Stimulated activated effector memory CD8-positive, alpha-beta T cell treated with anti-CD3 and anti-CD28 coated beads, Interleukin-12 subunit alpha, Interleukin-12 subunit beta, amount 100 ng/mL, for 72 hours (primary cell): ENCODE data around the gene DDIAS.
"Not testable (repeated sequence)": the region's sequence is repeated elsewhere in the genome, so short reads cannot be mapped to it uniquely, and the experiment has no call there.

ENCODE experiments used
- ATAC-seq: fragments of 150-1000 bp; cut with Tn5 transposase; 2 replicates; pipeline ENCODE4 v1.10.0; 2021
- DNase-seq, 2 donors: peaks; one replicate each; pipeline ENCODE4 v3.0.0; 2021 to 2022; ENCODE audit warnings: low spot score in 2 of 2
- H3K27ac Mint-ChIP-seq: one replicate; pipeline ENCODE4 v1.8.0; 2022; ENCODE audit warnings: mild to moderate bottlenecking, mixed read lengths
- H3K36me3 Mint-ChIP-seq: one replicate; pipeline ENCODE4 v1.8.0; 2022; ENCODE audit warnings: mild to moderate bottlenecking, mixed read lengths
- H3K4me1 Mint-ChIP-seq: one replicate; pipeline ENCODE4 v1.8.0; 2022; ENCODE audit warnings: mixed read lengths
- H3K4me3 Mint-ChIP-seq: one replicate; pipeline ENCODE4 v1.8.0; 2022; ENCODE audit warnings: mild to moderate bottlenecking, mixed read lengths
- H3K9me3 Mint-ChIP-seq: one replicate; pipeline ENCODE4 v1.8.0; 2022; ENCODE audit warnings: mixed read lengths

The DDIAS gene

GRCh38 chr11:82960779-82961143 is 59.2 kb downstream of the DDIAS start:
- ATAC-seq (no peak), DNase-seq (no peak)
- Mint-ChIP-seq H3K4me3 (peak overlapping the region; percentile 37), H3K36me3 (peaks cover 11% of the 10 kb centered on the region), H3K9me3 (peaks cover 4% of the 10 kb centered on the region), H3K4me1 (peaks cover 55% of the 10 kb centered on the region), H3K27ac (peak overlapping the region; percentile 17)

DNA sequence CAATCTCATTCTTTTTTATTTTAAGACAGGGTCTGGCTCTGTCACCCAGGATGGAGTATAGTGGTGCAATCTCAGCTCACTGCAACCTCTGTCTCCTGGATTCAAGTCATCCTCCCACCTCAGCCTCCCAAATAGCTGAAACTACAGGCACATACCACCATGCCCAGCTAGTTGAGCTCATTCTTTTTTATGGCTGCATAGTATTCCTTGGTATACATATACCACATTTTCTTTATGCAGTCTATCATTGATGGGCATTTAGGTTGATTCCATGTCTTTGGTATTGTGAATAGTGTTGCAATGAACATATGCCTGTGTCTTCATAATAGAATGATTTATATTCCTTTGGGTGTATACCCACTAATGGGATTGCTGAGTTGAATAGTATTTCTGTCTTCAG is 60.5 kb downstream of the DDIAS start:
- H3K27ac Mint-ChIP-seq, H3K9me3 Mint-ChIP-seq, H3K4me3 Mint-ChIP-seq, ATAC-seq, DNase-seq: not testable (repeated sequence)
- peaks cover 11% of the 10 kb centered on the region for H3K36me3 Mint-ChIP-seq
- H3K4me1 Mint-ChIP-seq, result peaks cover 44% of the 10 kb centered on the region

- Mint-ChIP-seq H3K4me1 (peaks cover 25% of the 10 kb centered on the region), H3K36me3 (no peaks in the 10 kb centered on the region), H3K27ac (no peak overlapping the region), H3K9me3 (no peaks in the 10 kb centered on the region), H3K4me3 (no peak overlapping the region)
- DNase-seq (no peak), ATAC-seq (no peak)
These were observed 65.8 kb downstream of the DDIAS start for GRCh38 chr11:82967381-82967780.

DNA sequence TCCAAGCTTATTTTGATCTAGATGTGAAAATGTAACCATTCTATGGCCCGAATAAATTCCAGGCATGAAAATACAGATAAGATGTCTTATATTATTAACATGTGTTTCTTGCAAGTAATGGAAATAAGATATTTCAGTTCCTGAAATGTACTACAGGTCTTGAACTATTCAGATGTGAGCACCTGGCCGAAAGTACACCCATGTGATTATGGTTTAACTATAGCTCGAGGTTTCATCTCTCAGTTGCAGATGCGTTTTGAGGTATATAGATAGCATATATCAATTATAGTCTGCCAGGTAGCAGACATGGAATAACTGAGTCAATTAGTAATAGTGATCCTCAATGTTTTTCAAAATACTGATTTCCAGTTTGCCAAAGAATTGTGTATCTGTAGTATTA is 68.3 kb downstream of the DDIAS start:
- H3K4me3 Mint-ChIP-seq, result no peak overlapping the region
- DNase-seq, result no peak
- H3K9me3 Mint-ChIP-seq, result no peaks in the 10 kb centered on the region
- no peak overlapping the region for H3K27ac Mint-ChIP-seq
- peaks cover 20% of the 10 kb centered on the region for H3K4me1 Mint-ChIP-seq
- ATAC-seq, result no peak
- H3K36me3 Mint-ChIP-seq, result no peaks in the 10 kb centered on the region

GRCh38 chr11:82970507-82971083 is 69.1 kb downstream of the DDIAS start:
- not testable (repeated sequence) for H3K27ac Mint-ChIP-seq, DNase-seq, H3K4me3 Mint-ChIP-seq, H3K36me3 Mint-ChIP-seq, H3K9me3 Mint-ChIP-seq, ATAC-seq
- H3K4me1 Mint-ChIP-seq, result peaks cover 17% of the 10 kb centered on the region

DNA sequence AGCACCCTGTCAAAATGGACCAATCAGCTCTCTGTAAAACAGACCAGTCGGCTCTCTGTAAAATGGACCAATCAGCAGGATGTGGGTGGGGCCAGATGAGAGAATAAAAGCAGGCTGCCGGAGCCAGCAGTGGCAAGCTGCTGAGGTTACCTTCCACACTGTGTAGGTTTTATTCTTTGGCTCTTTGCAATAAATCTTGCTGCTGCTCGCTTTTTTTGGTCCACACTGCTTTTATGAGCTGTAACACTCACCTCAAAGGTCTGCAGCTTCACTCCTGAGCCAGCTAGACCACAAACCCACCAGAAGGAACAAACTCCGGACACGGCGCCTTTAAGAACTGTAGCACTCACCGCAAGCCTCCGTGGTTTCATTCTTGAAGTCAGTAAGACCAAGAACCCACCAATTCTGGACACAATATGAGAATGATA is 70.0 kb downstream of the DDIAS start:
- peaks cover 14% of the 10 kb centered on the region for H3K4me1 Mint-ChIP-seq
- not testable (repeated sequence) for H3K36me3 Mint-ChIP-seq, H3K9me3 Mint-ChIP-seq
- H3K4me3 Mint-ChIP-seq, result peak overlapping the region; percentile 64
- peak overlapping the region; percentile 58 for H3K27ac Mint-ChIP-seq
- ATAC-seq, result peak; percentile 90
- peak in 1 of 2 donors; percentile 75 for DNase-seq

- H3K4me3 Mint-ChIP-seq, result peak overlapping the region; percentile 64
- ATAC-seq, result peak; percentile 11
These were observed 70.6 kb downstream of the DDIAS start for GRCh38 chr11:82972103-82972502.

DNA sequence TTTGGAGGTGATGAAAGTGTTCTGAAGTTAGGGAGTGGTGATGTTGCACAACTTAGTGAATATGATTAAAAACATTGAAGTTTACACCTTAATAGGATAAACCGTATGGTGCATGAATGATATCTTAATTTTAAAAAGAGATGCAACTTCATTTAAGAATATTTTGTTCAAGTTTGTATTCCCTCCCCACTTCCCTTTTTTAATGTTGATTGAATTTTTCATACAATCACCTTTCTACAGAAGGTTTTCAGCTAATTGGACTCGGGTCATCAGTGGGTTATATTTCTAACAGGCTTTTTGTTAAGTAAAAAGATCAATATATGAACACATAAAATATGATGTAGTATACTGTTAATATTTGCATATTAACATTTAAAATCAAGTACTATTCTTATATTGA is 72.6 kb downstream of the DDIAS start:
- H3K4me1 Mint-ChIP-seq, result peaks cover 31% of the 10 kb centered on the region
- H3K4me3 Mint-ChIP-seq, result no peak overlapping the region
- H3K9me3 Mint-ChIP-seq, result no peaks in the 10 kb centered on the region
- ATAC-seq (no peak), DNase-seq (no peak)
- no peak overlapping the region for H3K27ac Mint-ChIP-seq
- H3K36me3 Mint-ChIP-seq, result no peaks in the 10 kb centered on the region

More at GRCh38 chr11:82972103-82972502, 70.6 kb downstream of the DDIAS start:
- Mint-ChIP-seq H3K4me1 (peaks cover 14% of the 10 kb centered on the region), H3K27ac (peak overlapping the region; percentile 58), H3K36me3 (no peaks in the 10 kb centered on the region), H3K9me3 (no peaks in the 10 kb centered on the region)
- DNase-seq, result no peak

DNA sequence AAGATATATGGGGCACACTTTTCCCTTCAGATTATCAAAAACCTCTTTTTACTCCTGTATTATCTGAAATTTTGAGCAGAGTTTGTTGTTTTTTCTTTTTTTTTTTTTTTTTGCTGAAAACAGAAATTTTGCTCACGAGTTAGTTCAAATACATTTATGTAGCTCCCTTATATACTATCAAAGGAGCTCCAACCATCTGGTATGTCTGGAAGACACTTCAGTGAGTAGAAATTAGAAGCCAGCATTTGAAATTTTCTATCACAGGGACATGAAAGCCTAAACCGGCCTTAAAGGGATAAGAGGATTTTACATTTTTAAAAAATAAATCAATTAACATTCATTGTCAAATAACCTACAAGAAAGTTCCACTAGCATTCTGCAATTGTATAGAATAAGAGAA is 73.3 kb downstream of the DDIAS start:
- Mint-ChIP-seq H3K4me3 (no peak overlapping the region), H3K27ac (no peak overlapping the region), H3K36me3 (no peaks in the 10 kb centered on the region), H3K4me1 (peaks cover 37% of the 10 kb centered on the region), H3K9me3 (no peaks in the 10 kb centered on the region)
- ATAC-seq (no peak), DNase-seq (no peak)

- H3K4me1 Mint-ChIP-seq, result peaks cover 45% of the 10 kb centered on the region
- no peak overlapping the region for H3K4me3 Mint-ChIP-seq
- H3K9me3 Mint-ChIP-seq, result no peaks in the 10 kb centered on the region
- DNase-seq (no peak), ATAC-seq (no peak)
- H3K36me3 Mint-ChIP-seq, result no peaks in the 10 kb centered on the region
- no peak overlapping the region for H3K27ac Mint-ChIP-seq
These were observed 74.3 kb downstream of the DDIAS start for GRCh38 chr11:82975882-82976281.

DNA sequence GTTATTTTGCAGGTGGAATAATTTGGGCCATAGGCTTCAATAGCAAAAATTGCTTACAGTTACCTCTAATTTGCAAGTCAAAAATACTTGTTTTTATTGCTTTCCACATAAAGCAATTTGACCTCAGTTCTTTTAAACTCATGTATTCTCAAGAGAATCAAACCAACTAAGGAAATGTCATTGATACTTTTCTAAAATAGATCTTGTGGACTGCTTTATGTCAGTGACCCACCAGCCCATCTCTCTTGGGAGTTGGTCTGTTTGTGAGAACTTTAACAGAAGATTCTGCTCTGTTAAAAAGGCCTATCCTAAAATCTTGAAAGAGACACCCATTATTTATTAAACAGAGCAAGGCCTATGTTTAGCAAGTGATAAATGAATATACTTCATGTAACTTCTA is 75.2 kb downstream of the DDIAS start:
- no peak overlapping the region for H3K4me3 Mint-ChIP-seq
- ATAC-seq, result no peak
- H3K27ac Mint-ChIP-seq, result no peak overlapping the region
- no peaks in the 10 kb centered on the region for H3K9me3 Mint-ChIP-seq
- DNase-seq, result no peak
- peaks cover 7% of the 10 kb centered on the region for H3K36me3 Mint-ChIP-seq
- H3K4me1 Mint-ChIP-seq, result peaks cover 40% of the 10 kb centered on the region

DNA sequence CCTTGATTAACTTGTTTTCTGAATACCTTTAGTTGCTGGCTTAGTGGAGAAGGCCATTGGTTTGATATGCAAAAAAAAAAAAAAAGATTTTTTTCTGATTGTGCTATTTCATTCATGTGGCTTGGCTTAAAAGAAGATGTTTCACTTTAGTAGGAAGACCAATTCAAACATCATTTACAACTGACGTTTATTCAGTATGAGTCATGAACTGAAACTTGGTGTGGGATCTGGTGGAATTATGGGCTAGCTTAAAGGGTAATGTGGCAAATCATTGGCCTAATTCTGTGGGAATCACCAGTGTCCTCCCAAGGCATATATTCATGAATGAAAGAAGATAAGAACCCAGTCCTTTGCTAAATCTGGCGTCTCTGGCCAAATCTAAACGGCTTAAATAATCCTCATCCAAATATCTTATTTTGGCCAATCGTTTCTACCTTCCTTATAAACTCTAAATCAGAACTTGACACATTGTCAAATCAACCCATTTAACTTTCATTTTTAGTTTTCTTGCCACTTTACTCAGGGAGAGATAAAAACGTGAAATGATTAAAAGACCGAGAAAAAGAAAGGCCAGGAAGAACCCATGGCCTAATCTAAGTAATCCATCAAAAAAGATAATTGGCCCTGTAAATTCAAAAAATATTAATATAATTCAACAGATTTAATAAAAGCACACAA is 77.0 kb downstream of the DDIAS start:
- H3K9me3 Mint-ChIP-seq, result no peaks in the 10 kb centered on the region
- peaks cover 33% of the 10 kb centered on the region for H3K4me1 Mint-ChIP-seq
- H3K27ac Mint-ChIP-seq, result peak overlapping the region; percentile 46
- peak in 1 of 2 donors; percentile 66 for DNase-seq
- peaks cover 11% of the 10 kb centered on the region for H3K36me3 Mint-ChIP-seq
- ATAC-seq, result peak; percentile 78
- peak overlapping the region; percentile 29 for H3K4me3 Mint-ChIP-seq

DNA sequence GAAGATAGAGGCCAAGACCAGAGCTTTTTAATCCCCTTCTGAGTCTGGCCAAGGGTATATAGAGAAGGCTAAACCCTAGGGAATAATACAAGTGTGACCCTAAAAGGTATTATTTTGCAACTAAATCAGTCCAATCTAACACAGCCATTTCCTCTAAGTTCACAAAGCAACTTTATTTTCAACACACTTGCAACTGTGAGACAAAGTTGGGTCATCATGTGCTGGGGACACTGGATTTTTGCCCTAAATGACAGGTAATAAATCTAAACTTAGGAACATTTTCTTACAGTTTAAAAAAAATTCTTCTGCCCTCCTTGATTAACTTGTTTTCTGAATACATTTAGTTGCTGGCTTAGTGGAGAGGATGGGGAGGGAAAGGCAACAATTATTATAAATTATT is 78.3 kb downstream of the DDIAS start:
- ATAC-seq, result no peak
- no peak overlapping the region for H3K4me3 Mint-ChIP-seq

GRCh38 chr11:82980292-82980691 is 78.8 kb downstream of the DDIAS start:
- ATAC-seq (peak; percentile 95), DNase-seq (no peak)
- Mint-ChIP-seq H3K9me3 (no peaks in the 10 kb centered on the region), H3K36me3 (peaks cover 23% of the 10 kb centered on the region), H3K4me3 (no peak overlapping the region), H3K4me1 (peaks cover 33% of the 10 kb centered on the region), H3K27ac (no peak overlapping the region)

More for the DNA sequence above, 78.3 kb downstream of the DDIAS start:
- H3K36me3 Mint-ChIP-seq, result peaks cover 19% of the 10 kb centered on the region
- H3K4me1 Mint-ChIP-seq, result peaks cover 33% of the 10 kb centered on the region
- no peaks in the 10 kb centered on the region for H3K9me3 Mint-ChIP-seq
- no peak overlapping the region for H3K27ac Mint-ChIP-seq
- no peak for DNase-seq

GRCh38 chr11:82980947-82981346 is 79.4 kb downstream of the DDIAS start:
- Mint-ChIP-seq H3K9me3 (no peaks in the 10 kb centered on the region), H3K4me3 (no peak overlapping the region), H3K27ac (no peak overlapping the region), H3K36me3 (peaks cover 29% of the 10 kb centered on the region), H3K4me1 (peaks cover 33% of the 10 kb centered on the region)
- DNase-seq (no peak), ATAC-seq (no peak)

DNA sequence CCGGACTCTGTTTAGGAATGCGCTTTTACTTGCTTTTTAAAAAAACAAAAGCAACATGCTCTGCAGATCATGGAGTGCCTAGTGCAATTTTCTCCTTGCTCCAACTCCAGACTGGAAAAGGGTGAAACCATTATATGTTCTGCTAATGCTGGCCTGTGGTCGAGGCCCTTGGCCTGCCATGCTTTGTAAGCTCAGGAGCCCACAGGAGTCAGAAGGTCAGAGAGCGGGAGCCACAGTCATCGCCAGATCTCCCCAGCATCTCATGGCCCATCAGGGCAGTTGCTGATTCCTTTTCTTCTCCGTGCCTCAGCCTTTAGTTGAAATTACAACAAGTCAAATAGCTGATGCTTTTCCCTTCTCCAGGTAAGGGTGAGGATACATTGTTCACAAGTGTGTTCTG is 80.3 kb downstream of the DDIAS start:
- Mint-ChIP-seq H3K4me3 (no peak overlapping the region), H3K4me1 (peaks cover 33% of the 10 kb centered on the region), H3K27ac (no peak overlapping the region), H3K36me3 (peaks cover 29% of the 10 kb centered on the region), H3K9me3 (no peaks in the 10 kb centered on the region)
- ATAC-seq, result no peak
- no peak for DNase-seq
